HCT116 (cell line): ENCODE measurements around the gene DISP2. TPM values are rescaled to one million over a fixed set of nuclear protein-coding genes. Genes with fewer than 3 reads are reported as not detected.

Source experiments
- ATAC-seq: fragments of 200-7000 bp; cut with Tn5 transposase; 2 replicates; pipeline ENCODE4 v1.9.1; 2020; ENCODE audit warnings: mild to moderate bottlenecking, moderate library complexity
- BruUV-seq: library from RNA; stranded (reverse); fragments of 400-500 nt; replicated peaks from 2 replicates; lab custom pipeline; 2021; lab: Mats Ljungman, UMichigan
- CTCF ChIA-PET: fragments of 300-600 bp; sonication (Branson Sonifier 250); formaldehyde crosslinking; loops from one replicate; lab custom pipeline; 2021; ENCODE audit warnings: antibody characterized with exemption; lab: Charles Lee
- POLR2A ChIA-PET: fragments of 300-600, 350-600 bp; sonication (Branson Sonifier 250); formaldehyde crosslinking; loops from one replicate; lab custom pipeline; 2021; ENCODE audit warnings: antibody characterized with exemption; lab: Charles Lee
- RAD21 ChIA-PET, 2 experiments: fragments of 300-600 bp; sonication (Branson Sonifier 250); formaldehyde crosslinking; loops; one replicate each; lab custom pipeline; 2023; ENCODE audit warnings: low total read pairs in 2 of 2; ENCODE audit not compliant: uncharacterized antibody in 2 of 2, unreplicated experiment in 2 of 2, low non-redundant PET in 1 of 2; lab: Charles Lee
- DNase-seq: peaks from one replicate; pipeline ENCODE4 v3.0.0-alpha.2; 2010; ENCODE audit warnings: low read depth, low spot score
- H2AFZ ChIP-seq: fragments of 200-600 bp; shearing (Covaris generic), sonication (generic); 2 replicates; pipeline ENCODE4 v1.6.1; 2017; ENCODE audit warnings: low read depth, mixed run types, mixed read lengths, antibody characterized with exemption, low read length; ENCODE audit not compliant: poor library complexity, severe bottlenecking
- H3K27ac ChIP-seq: 2 replicates; pipeline ENCODE4 v1.5.1; 2012; ENCODE audit warnings: low read depth, low read length
- H3K27me3 ChIP-seq: fragments of 200-600 bp; sonication (generic); 2 replicates; pipeline ENCODE4 v1.6.1; 2016; ENCODE audit warnings: mixed run types, low read length, mixed read lengths; ENCODE audit not compliant: insufficient read depth
- H3K36me3 ChIP-seq, 2 experiments: fragments of 200-500 bp in 1 of 2; fragments of 200-600 bp in 1 of 2; sonication (Bioruptor generic) in 1 of 2; sonication (generic) in 1 of 2; 2 replicates each; pipeline versions ENCODE4 v1.5.1 to v1.6.1; 2014 to 2016; ENCODE audit warnings: low read length in 2 of 2, inconsistent platforms in 1 of 2, mixed read lengths in 1 of 2, mixed run types in 1 of 2; ENCODE audit not compliant: insufficient read depth in 2 of 2, control insufficient read depth in 1 of 2
- H3K4me1 ChIP-seq, 2 experiments: fragments of 200-600 bp in 1 of 2; sonication (generic) in 1 of 2; 2 replicates each; pipeline versions ENCODE4 v1.5.1 to v1.6.1; 2012 to 2017; ENCODE audit warnings: low read length in 2 of 2, inconsistent platforms in 1 of 2, mild to moderate bottlenecking in 1 of 2, mixed read lengths in 1 of 2, mixed run types in 1 of 2, moderate library complexity in 1 of 2; ENCODE audit not compliant: insufficient read depth in 2 of 2, control insufficient read depth in 1 of 2
- H3K4me2 ChIP-seq: fragments of 200-600 bp; sonication (generic); 2 replicates; pipeline ENCODE4 v1.6.1; 2017; ENCODE audit warnings: mixed run types, low read length, mixed read lengths
- H3K4me3 ChIP-seq, 2 experiments: fragments of 200-600 bp in 1 of 2; sonication (generic) in 1 of 2; replicated peaks in 1 of 2; 2 replicates each; pipeline ENCODE4 v1.5.1; 2011 to 2016; ENCODE audit warnings: low read length in 2 of 2, control low read depth in 1 of 2, low read depth in 1 of 2, mild to moderate bottlenecking in 1 of 2, mixed read lengths in 1 of 2, mixed run types in 1 of 2
- H3K79me2 ChIP-seq: fragments of 200-600 bp; sonication (generic); 2 replicates; pipeline ENCODE4 v1.6.1; 2017; ENCODE audit warnings: mild to moderate bottlenecking, mixed run types, low read length, moderate library complexity, mixed read lengths; ENCODE audit not compliant: insufficient read depth
- H3K9ac ChIP-seq: fragments of 200-600 bp; sonication (generic); 2 replicates; pipeline ENCODE4 v1.6.1; 2016; ENCODE audit warnings: low read length, mixed read lengths
- H3K9me2 ChIP-seq: fragments of 200-600 bp; sonication (generic), shearing (Covaris generic); 2 replicates; pipeline ENCODE4 v1.6.1; 2017; ENCODE audit warnings: mixed run types, mild to moderate bottlenecking, moderate library complexity; ENCODE audit not compliant: insufficient read depth
- H3K9me3 ChIP-seq, 2 experiments: fragments of 200-500 bp in 1 of 2; fragments of 200-600 bp in 1 of 2; sonication (Bioruptor generic) in 1 of 2; sonication (generic) in 1 of 2; 2 replicates each; pipeline ENCODE4 v1.6.1; 2014 to 2017; ENCODE audit warnings: low read length in 2 of 2, mixed read lengths in 2 of 2, inconsistent platforms in 1 of 2, low read depth in 1 of 2, mild to moderate bottlenecking in 1 of 2, mixed run types in 1 of 2, moderate library complexity in 1 of 2; ENCODE audit not compliant: control insufficient read depth in 1 of 2, insufficient read depth in 1 of 2
- H4K20me1 ChIP-seq: fragments of 200-600 bp; sonication (generic), shearing (Covaris generic); 2 replicates; pipeline ENCODE4 v1.6.1; 2017; ENCODE audit warnings: mixed run types, mild to moderate bottlenecking, moderate library complexity; ENCODE audit not compliant: insufficient read depth
- CBX3 ChIP-seq: IDR thresholded peaks from 2 replicates; pipeline ENCODE4 v1.6.1; 2012; ENCODE audit warnings: low read depth
- CEBPB ChIP-seq: IDR thresholded peaks from 2 replicates; pipeline ENCODE4 v1.6.1; 2012; ENCODE audit warnings: low read depth
- ELF1 ChIP-seq: IDR thresholded peaks from 2 replicates; pipeline ENCODE4 v1.6.1; 2012; ENCODE audit warnings: low read depth, borderline replicate concordance
- EZH2 ChIP-seq: fragments of 200-600 bp; sonication (generic); IDR thresholded peaks from 2 replicates; pipeline ENCODE4 v1.6.1; 2017; ENCODE audit warnings: antibody characterized with exemption, mixed run types
- EZH2phosphoT487 ChIP-seq: fragments of 200-600 bp; IDR thresholded peaks from 2 replicates; pipeline ENCODE4 v1.6.1; 2018; ENCODE audit warnings: antibody characterized with exemption, borderline replicate concordance
- JUND ChIP-seq: IDR thresholded peaks from 2 replicates; pipeline ENCODE4 v1.6.1; 2012
- POLR2AphosphoS5 ChIP-seq: IDR thresholded peaks from 2 replicates; pipeline ENCODE4 v1.6.1; 2011; ENCODE audit warnings: mild to moderate bottlenecking, low read depth, low read length, moderate library complexity
- RAD21 ChIP-seq: IDR thresholded peaks from 2 replicates; pipeline ENCODE4 v1.6.1; 2012; ENCODE audit warnings: low read depth, mild to moderate bottlenecking
- SIN3A ChIP-seq: IDR thresholded peaks from 2 replicates; pipeline ENCODE4 v1.6.1; 2012; ENCODE audit warnings: low read depth
- TCF7L2 ChIP-seq: IDR thresholded peaks from 2 replicates; pipeline ENCODE4 v1.7.0; 2011; ENCODE audit warnings: borderline replicate concordance, inconsistent platforms; ENCODE audit not compliant: insufficient read depth, insufficient read length; ENCODE audit errors: extremely low read depth
- YY1 ChIP-seq: IDR thresholded peaks from 2 replicates; pipeline ENCODE4 v1.6.1; 2011; ENCODE audit warnings: low read length, low read depth, moderate library complexity, mild to moderate bottlenecking; ENCODE audit not compliant: insufficient replicate concordance; ENCODE audit errors: extremely low read depth
- ZFX ChIP-seq: fragments of 450-650 bp; IDR thresholded peaks from 2 replicates; pipeline ENCODE4 v1.6.1; 2017
- ZNF274 ChIP-seq: fragments of 200-500 bp; sonication (Bioruptor generic); IDR thresholded peaks from 2 replicates; pipeline ENCODE4 v1.6.1; 2014; ENCODE audit warnings: mild to moderate bottlenecking, low read depth, low read length, inconsistent platforms
- intact Hi-C: fragments of 100-400 bp; cut with micrococcal nuclease; formaldehyde crosslinking; loops from 2 replicates; pipeline ENCODE4 v1.10.0; 2022
- total RNA-seq: library from RNA; stranded (reverse); gene quantifications from one replicate; pipeline ENCODE4 v1.2.1, GENCODE V29; 2021; ENCODE audit not compliant: unreplicated experiment
- TF ChIP-seq, protein P1 (sequence below): IDR thresholded peaks from 2 replicates; pipeline ENCODE4 v1.6.1; 2012
- TF ChIP-seq, protein P2 (sequence below), 3 experiments: fragments of 200-600 bp in 1 of 3; sonication (generic) in 1 of 3; IDR thresholded peaks in 2 of 3; conservative IDR thresholded peaks in 1 of 3; 2 replicates each; pipeline ENCODE4 v1.5.1; 2012 to 2017; ENCODE audit warnings: low read depth in 2 of 3, low read length in 2 of 3, antibody characterized with exemption in 1 of 3, borderline replicate concordance in 1 of 3, control low read depth in 1 of 3, mild to moderate bottlenecking in 1 of 3, mixed read lengths in 1 of 3, mixed run types in 1 of 3, moderate library complexity in 1 of 3; ENCODE audit not compliant: insufficient read depth in 1 of 3

The DISP2 gene
- total RNA-seq, 1 experiment from 2014 or later = 3.3 TPM

DNA sequence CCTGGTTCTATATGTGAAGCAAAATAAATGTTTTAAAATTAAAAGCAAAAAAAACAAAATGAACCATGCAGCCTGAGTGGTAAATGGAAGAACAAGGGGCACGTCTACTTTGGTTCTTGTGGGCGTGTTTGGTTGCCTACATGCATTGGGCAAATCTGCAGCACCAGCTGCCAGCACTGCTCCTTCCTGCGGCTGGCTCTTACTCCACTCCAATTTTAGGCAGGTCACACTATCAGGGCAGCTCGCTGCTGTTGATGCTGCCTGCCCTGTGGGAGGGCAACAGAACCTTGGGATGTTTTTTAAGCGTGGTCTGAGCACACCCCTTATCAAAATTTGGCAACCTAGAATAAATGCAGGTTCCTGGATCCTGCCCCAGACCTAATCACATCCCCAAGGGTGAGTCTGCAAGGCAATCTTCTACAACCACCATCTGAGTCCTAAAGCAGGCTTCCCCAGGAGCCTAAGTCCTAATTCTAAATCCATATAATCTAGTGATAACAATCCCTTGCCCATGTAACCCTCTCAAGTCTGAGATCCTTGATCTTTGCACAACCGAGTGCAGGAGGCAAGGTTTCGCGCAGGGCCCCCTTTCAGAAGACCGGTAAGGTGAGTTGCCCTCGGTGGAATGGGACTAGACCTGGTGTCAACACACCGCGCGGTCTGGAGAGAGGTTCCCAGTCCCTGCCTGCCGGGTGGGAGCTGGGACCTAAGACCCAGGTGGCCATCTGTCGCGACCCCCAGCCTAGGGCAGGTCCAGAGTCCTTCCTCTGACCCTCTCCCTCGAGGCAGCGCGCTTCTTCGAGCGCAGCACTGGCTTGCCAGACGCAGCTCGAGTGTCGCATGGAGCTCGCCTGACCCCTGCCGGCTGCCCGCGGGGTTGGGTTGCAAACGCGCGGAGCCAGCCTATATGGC lies 63.5 kb downstream of the DISP2 start:
- H3K4me3 ChIP-seq = no peak overlapping the region
- TF ChIP-seq CBX3 (no peak), ELF1 (no peak), RAD21 (peak; percentile 91), EZH2phosphoT487 (no peak), CEBPB (no peak), SIN3A (no peak), ZFX (no peak), EZH2 (no peak), JUND (no peak), YY1 (no peak), TCF7L2 (no peak), ZNF274 (no peak), POLR2AphosphoS5 (peak; percentile 62)
- TF ChIP-seq, protein P1, sequence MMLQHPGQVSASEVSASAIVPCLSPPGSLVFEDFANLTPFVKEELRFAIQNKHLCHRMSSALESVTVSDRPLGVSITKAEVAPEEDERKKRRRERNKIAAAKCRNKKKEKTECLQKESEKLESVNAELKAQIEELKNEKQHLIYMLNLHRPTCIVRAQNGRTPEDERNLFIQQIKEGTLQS = no peak
- TF ChIP-seq, protein P2, sequence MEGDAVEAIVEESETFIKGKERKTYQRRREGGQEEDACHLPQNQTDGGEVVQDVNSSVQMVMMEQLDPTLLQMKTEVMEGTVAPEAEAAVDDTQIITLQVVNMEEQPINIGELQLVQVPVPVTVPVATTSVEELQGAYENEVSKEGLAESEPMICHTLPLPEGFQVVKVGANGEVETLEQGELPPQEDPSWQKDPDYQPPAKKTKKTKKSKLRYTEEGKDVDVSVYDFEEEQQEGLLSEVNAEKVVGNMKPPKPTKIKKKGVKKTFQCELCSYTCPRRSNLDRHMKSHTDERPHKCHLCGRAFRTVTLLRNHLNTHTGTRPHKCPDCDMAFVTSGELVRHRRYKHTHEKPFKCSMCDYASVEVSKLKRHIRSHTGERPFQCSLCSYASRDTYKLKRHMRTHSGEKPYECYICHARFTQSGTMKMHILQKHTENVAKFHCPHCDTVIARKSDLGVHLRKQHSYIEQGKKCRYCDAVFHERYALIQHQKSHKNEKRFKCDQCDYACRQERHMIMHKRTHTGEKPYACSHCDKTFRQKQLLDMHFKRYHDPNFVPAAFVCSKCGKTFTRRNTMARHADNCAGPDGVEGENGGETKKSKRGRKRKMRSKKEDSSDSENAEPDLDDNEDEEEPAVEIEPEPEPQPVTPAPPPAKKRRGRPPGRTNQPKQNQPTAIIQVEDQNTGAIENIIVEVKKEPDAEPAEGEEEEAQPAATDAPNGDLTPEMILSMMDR (IDR thresholded peaks at IDR 0.05 in 2 of 3, conservative IDR thresholded peaks at IDR 0.05 in 1 of 3; ENCODE audit: borderline replicate concordance in 1 of 3, insufficient read depth in 1 of 3, low read depth in 2 of 3, low read length in 2 of 3) = peak; percentile 81 to 88 (median 86); a peak in 5 of 6 replicates
- H3K27ac ChIP-seq = peak overlapping the region; percentile 55; the same call in 1 of the 2 replicates
- ChIA-PET CTCF (interaction anchor here (1.2 to 4.3 kb wide), 12 partner anchors 9 to 204 kb away, joined by 3 to 37 read pairs (median 6); partner anchors contain the start of genes CCDC9B, INAFM2, IVD and PLCB2), RAD21 (interaction anchor here (0.6 to 1.7 kb wide), 3 partner anchors 81 to 142 kb away, joined by 3 to 7 read pairs (median 4); partner anchors contain the start of gene CCDC9B (in 2 of the 2)), POLR2A (interaction anchor here (0.7 to 1.5 kb wide), 3 partner anchors 16 to 562 kb away, joined by 3 to 8 read pairs (median 4); partner anchors contain the start of genes BAHD1 and IVD)
- no peaks in the 10 kb centered on the region for H3K9me3 ChIP-seq
- no peaks in the 10 kb centered on the region for H3K79me2 ChIP-seq
- H3K36me3 ChIP-seq = peaks cover 0 to 8% of the 10 kb centered on the region in 2 experiments; a peak in 2 of 4 replicates
- BruUV-seq = no TSS peak
- no peak overlapping the region for H2AFZ ChIP-seq
- peak overlapping the region; percentile 59 for H3K4me2 ChIP-seq
- H3K27me3 ChIP-seq = no peaks in the 10 kb centered on the region
- intact Hi-C loops = loop anchor here (1.0 to 5.0 kb wide), 5 partner anchors 53 to 204 kb away; partner anchors contain the start of gene CCDC9B
- DNase-seq (peak; percentile 32), ATAC-seq (peak; percentile 94)
- H4K20me1 ChIP-seq = no peaks in the 10 kb centered on the region
- H3K9ac ChIP-seq = no peak overlapping the region
- peaks cover 16 to 22% of the 10 kb centered on the region in 2 experiments for H3K4me1 ChIP-seq
- no peaks in the 10 kb centered on the region for H3K9me2 ChIP-seq
